HG03108 (cell line): ENCODE results near the gene FBRSL1.

Experiments
- ATAC-seq: cut with Tn5 transposase; IDR thresholded peaks from one replicate; pipeline ENCODE4 v1.9.1; 2021; ENCODE audit warnings: moderate library complexity; ENCODE audit not compliant: unreplicated experiment

Gene FBRSL1

DNA sequence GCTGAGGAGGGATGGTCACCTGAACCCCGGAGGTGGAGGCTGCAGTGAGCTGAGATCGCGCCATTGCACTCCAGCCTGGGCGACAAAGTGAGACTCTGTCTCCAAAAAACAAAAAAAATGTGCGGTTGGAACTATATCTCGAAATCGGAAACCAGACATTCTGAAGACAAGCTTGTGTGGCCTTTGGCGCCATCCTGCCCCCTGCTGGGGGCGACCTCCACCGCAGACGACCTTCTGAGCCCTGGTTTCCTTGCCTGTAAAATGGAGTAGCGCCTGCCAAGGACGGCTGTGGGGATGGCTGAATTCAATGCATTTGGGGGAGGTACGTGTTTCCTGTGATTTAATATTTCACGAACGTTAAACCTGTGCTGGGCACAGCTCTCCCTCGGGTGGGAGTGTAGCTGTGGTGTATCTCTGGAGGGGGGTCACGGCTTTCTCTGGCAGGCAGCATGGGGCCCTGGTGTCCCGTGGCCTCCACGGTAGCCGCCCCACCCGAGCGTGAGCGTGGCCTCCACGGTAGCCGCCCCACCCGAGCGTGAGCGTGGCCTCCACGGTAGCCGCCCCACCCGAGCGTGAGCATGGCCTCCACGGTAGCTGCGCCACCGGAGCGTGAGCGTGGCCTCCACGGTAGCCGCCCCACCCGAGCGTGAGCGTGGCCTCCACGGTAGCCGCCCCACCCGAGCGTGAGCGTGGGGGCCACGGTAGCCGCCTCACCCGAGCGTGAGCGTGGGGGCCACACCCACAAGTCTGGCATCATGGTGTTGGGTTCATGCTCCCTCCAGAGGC, 65.1 kb downstream of the FBRSL1 start:
- ATAC-seq: no peak

DNA sequence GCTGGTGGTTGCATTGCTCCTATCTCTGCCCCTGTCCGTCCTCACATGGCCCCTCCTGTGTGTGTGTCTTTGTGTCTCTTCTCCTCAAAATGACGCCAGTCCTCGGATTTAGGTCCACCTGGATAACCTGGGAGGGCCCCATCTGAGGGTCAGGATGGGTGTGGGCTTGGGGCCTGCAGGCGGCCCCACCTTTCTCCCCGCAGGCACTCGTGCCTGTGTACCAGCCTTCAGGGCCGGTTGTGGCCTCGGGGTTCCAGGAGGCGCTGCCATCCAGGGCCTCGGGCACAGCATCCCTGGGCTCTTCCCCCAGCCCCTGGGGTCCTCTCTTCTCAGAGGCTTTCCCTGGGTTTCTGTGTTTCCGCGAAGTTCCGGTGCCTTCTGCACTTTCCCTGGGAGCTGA, 65.7 kb downstream of the FBRSL1 start:
- ATAC-seq: no peak

DNA sequence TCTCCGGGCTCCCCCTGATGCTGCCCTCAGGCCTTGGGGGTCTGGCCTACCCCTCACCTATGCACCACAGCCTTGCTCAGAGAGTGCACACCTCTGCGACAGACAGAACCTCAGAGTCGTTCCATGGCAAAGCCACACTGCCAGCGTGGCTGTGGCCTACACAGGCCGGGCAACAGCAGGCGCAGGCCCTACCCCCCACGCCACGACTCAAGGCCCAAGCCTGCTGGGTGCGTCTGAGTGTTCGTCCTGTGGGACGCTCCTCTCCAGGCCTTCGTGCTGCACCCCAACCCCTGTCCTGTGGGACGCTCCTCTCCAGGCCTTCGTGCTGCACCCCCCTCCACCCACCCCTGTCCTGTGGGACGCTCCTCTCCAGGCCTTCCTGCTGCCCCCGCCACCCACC, 66.3 kb downstream of the FBRSL1 start:
- ATAC-seq: no peak

DNA sequence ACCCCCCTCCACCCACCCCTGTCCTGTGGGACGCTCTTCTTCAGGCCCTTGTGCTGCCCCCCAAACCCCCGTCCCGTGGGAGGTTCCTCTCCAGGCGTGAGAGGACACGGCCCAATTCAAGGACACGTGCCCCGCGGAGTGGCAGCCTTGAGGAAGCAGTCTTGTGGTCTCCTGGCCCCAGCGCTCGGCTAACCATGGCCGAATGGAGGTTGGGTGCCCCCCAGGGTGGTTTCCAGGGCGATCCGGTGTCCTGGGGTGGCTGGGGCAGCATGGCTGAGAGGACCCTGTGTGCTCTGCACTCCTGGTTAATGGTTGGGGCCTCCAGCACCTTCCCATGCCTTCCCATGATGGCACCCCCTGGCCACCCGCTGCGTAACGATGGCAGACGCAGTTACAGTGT, 66.8 kb downstream of the FBRSL1 start:
- ATAC-seq: no peak

GRCh38 chr12:132557291-132558015, 67.5 kb downstream of the FBRSL1 start:
- no peak for ATAC-seq

DNA sequence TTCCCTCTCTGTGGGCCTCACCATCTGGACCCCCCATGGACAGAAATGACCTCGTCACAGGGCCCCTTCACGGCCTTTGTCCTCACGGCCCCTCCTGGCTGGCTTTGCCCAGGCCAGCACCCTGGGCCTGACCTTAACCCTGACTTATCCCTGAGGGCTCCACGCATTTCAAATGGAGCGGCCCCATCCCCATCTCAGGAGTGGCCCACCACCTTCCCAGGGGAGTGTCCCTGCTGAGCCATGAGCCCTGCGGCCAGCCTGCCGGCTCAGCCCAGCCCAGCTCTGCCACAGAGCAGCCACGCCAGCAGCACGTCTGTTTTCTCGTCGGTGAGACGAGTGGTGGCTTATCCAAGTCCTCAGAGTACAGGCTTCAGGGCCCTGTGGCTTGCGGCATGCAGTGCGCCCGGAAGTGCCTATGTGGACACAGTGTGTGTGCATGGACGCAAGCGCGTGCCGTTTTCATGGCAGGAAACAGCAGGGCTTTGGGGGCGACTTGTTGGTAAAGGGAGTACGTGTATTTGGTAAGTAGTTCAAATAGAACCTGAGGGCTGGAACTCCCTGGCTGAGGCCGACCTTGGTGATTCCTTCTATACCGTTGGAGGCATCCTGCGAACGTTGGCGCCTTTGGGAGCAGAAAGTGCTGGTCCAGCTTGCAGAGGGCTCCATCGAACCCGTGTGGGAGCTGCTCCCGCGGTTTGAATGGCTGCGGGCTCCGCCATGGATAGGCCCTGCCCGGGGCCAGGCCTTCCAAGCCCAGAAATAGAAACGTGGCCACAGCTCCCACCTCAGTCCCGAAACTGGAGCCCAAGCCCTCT, 68.3 kb downstream of the FBRSL1 start:
- no peak for ATAC-seq

GRCh38 chr12:132558861-132559623, 69.1 kb downstream of the FBRSL1 start:
- no peak for ATAC-seq

DNA sequence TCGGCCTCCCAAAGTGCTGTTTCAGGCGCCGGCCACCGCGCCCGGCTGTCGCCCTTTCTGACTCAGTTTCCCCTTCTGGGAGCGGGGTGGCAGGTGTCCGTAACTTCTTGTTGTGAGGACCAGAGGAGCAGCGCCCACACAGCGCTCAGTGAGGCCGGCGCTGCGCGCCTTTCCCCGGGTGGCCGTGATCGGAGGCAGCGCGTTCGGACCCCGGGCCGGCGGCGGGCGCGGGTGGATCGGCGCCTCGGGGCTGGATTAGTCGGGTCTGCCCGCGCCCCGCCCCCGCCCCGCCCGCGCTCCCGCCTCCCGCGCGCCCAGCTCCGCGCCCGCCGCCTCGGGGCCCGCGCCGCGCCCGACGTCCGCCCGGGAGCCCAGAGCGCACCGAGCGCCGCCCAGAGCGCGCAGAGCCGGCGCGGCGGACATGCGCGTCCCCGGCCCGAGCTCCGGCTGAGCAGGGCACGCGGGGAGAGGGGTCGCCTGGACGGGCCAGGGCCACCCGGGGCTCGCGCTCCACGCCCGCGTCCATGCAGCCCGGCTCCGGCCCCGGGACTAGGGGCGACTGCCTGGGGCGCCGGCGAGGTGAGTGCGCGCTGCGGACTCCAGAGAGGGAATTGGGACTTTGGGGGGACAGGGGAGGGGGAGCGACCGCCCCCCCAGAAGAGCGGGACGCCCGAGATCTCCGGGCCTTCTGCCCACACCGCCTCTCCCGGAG, 69.9 kb downstream of the FBRSL1 start:
- ATAC-seq: no peak

GRCh38 chr12:132560364-132560613, 70.3 kb downstream of the FBRSL1 start:
- no peak for ATAC-seq

GRCh38 chr12:132560614-132561426, 70.9 kb downstream of the FBRSL1 start:
- no peak for ATAC-seq
